Stomach (tissue), 4 donors: ENCODE measurements around the gene ANTKMT.

Experiments
- CTCF ChIP-seq, 7 experiments: fragments of 450-650 bp in 4 of 7; fragments of 200-600 bp in 3 of 7; sonication (generic) in 3 of 7; IDR thresholded peaks; one replicate each; pipeline ENCODE4 v1.5.1; 2016 to 2019; ENCODE audit warnings: antibody characterized with exemption in 7 of 7, control low read depth in 2 of 7, mild to moderate bottlenecking in 1 of 7
- EP300 ChIP-seq: sonication (generic); formaldehyde crosslinking; IDR thresholded peaks from one replicate; pipeline ENCODE4 v1.6.1; 2017; ENCODE audit warnings: antibody characterized with exemption
- POLR2A ChIP-seq, 4 donors: fragments of 450-650 bp; IDR thresholded peaks; one replicate each; pipeline ENCODE4 v1.6.1; 2016; ENCODE audit warnings: antibody characterized with exemption in 4 of 4, control low read depth in 2 of 4, mild to moderate bottlenecking in 1 of 4, moderate library complexity in 1 of 4
- POLR2AphosphoS5 ChIP-seq, 3 donors: sonication (generic); formaldehyde crosslinking; IDR thresholded peaks; one replicate each; pipeline ENCODE4 v1.6.1; 2016; ENCODE audit warnings: antibody characterized with exemption in 3 of 3

DNA sequence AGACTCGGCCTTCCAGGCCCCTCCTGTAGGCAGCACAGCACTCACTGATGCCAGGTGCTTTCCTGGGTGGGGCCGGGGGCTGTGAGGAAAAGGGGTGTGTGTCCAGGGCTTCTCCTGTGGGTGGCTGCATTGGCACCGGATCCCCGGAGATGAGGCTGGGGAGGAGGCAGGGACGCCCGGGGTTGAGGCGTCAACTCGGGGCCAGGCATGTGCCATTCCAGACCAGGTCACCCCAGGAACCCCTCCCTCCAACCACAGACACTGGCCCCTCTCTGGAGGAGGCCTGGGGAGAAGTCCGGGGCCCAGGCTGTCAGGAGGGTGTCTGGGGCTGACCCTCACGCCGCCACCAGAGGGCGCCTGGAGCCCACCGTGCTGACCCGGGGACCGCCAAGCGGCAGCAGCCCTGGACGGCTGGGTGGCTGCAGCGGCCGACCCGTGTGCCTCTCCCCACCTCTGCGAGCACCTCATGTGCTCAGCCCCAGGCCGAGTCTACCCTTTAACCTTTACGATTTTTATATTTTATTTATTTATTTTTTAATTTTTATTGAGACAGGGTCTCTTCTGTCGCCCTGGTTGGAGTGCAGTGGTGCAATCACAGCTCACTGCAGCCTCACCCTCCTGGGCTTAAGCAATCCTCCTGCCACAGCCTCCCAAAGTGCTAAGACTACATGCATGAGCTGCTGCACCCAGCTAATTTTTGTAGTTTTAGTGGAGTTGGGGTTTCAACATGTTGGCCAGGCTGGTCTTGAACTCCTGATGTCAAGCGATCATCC, 9.2 kb upstream of the ANTKMT start:
- TF ChIP-seq CTCF (IDR thresholded peaks at IDR 0.05) = peak in 5 of 7 experiments; percentile 74 to 97 (median 85)
- peak in 2 of 3 donors; percentile 12 to 14 for TF ChIP-seq POLR2AphosphoS5 (IDR thresholded peaks at IDR 0.05)
- TF ChIP-seq EP300 = no peak
- TF ChIP-seq POLR2A (IDR thresholded peaks at IDR 0.05) = no peak
